Mucosa of gallbladder (tissue), 1 donor: ENCODE results near the gene SOSTDC1. TPM values are rescaled to one million over a fixed set of nuclear protein-coding genes. Genes with fewer than 3 reads are reported as not detected.
"Not testable (repeated sequence)": the region's sequence is repeated elsewhere in the genome, so short reads cannot be mapped to it uniquely, and the experiment has no call there.

Experiments used
- DNase-seq: peaks from one replicate; pipeline ENCODE4 v3.0.0-alpha.2; 2020; ENCODE audit warnings: low spot score
- total RNA-seq: library from RNA; stranded (reverse); gene quantifications from one replicate; pipeline ENCODE4 v1.2.1, GENCODE V29; 2021
- donor health status: DM: no; HTN: no; CAD: no.

The SOSTDC1 gene
- total RNA-seq, 1 donor from 2014 or later = 0.12 TPM

- no peak for DNase-seq
Observed at GRCh38 chr7:16462431-16462889, 3.1 kb downstream of the SOSTDC1 start.

- no peak for DNase-seq
Observed at GRCh38 chr7:16460789-16461493, 4.6 kb downstream of the SOSTDC1 start.

- DNase-seq = not testable (repeated sequence)
Observed at GRCh38 chr7:16456303-16456702, 9.2 kb downstream of the SOSTDC1 start.

- DNase-seq = no peak
Observed at GRCh38 chr7:16455591-16455990, 9.9 kb downstream of the SOSTDC1 start.

- DNase-seq = no peak
Observed at GRCh38 chr7:16450366-16450765, 15.2 kb downstream of the SOSTDC1 start.

GRCh38 chr7:16447876-16448275, 17.7 kb downstream of the SOSTDC1 start:
- no peak for DNase-seq

- DNase-seq = no peak
Observed at GRCh38 chr7:16446508-16446907, 19.0 kb downstream of the SOSTDC1 start.

GRCh38 chr7:16443871-16444270, 21.7 kb downstream of the SOSTDC1 start:
- DNase-seq = not testable (repeated sequence)

- no peak for DNase-seq
Observed at GRCh38 chr7:16438988-16439387, 26.6 kb downstream of the SOSTDC1 start.

- no peak for DNase-seq
Observed at GRCh38 chr7:16436306-16436705, 29.2 kb downstream of the SOSTDC1 start.

- DNase-seq = no peak
Observed at GRCh38 chr7:16433568-16434122, 31.9 kb downstream of the SOSTDC1 start.

- no peak for DNase-seq
Observed at GRCh38 chr7:16432425-16432731, 33.2 kb downstream of the SOSTDC1 start.

GRCh38 chr7:16431646-16432424, 33.7 kb downstream of the SOSTDC1 start:
- DNase-seq = no peak

- no peak for DNase-seq
Observed at GRCh38 chr7:16430133-16430532, 35.4 kb downstream of the SOSTDC1 start.

- peak; percentile 32 for DNase-seq
Observed at GRCh38 chr7:16428672-16429071, 36.9 kb downstream of the SOSTDC1 start.

- no peak for DNase-seq
Observed at GRCh38 chr7:16428182-16428581, 37.4 kb downstream of the SOSTDC1 start.

GRCh38 chr7:16423761-16424160, 41.8 kb downstream of the SOSTDC1 start:
- DNase-seq = no peak

GRCh38 chr7:16422917-16423316, 42.6 kb downstream of the SOSTDC1 start:
- DNase-seq = no peak

GRCh38 chr7:16422103-16422435, 43.5 kb downstream of the SOSTDC1 start:
- no peak for DNase-seq

- DNase-seq = peak; percentile 65
Observed at GRCh38 chr7:16421333-16422102, 44.0 kb downstream of the SOSTDC1 start, which contains the start of gene CRPPA. Gene CRPPA (minus strand): TSS chr7:16421538. CDS start chr7:16421322, 216 bp downstream.

- DNase-seq = peak; percentile 89
Observed at GRCh38 chr7:16420649-16421332, 44.7 kb downstream of the SOSTDC1 start.

GRCh38 chr7:16420329-16420648, 45.2 kb downstream of the SOSTDC1 start:
- DNase-seq = no peak
